Sigmoid colon (tissue), 7 donors: Measurements from ENCODE around the gene GCNT2. TPM values are rescaled to one million over a fixed set of nuclear protein-coding genes. Genes with fewer than 3 reads are reported as not detected.

Experiments used
- DNase-seq: peaks from one replicate; pipeline ENCODE4 v3.0.0-alpha.2; 2019
- H3K27ac ChIP-seq, 4 donors: fragments of 200-600 bp; sonication (generic); one replicate each; pipeline ENCODE4 v1.5.1; 2016 to 2019; ENCODE audit warnings: mild to moderate bottlenecking in 1 of 4
- H3K27me3 ChIP-seq, 3 donors: fragments of 200-600 bp; sonication (generic); one replicate each; pipeline ENCODE4 v1.5.1; 2019; ENCODE audit warnings: mild to moderate bottlenecking in 1 of 3
- H3K36me3 ChIP-seq, 4 donors: fragments of 200-600 bp; sonication (generic); one replicate each; pipeline ENCODE4 v1.5.1; 2016 to 2019
- H3K4me1 ChIP-seq, 4 donors: fragments of 200-600 bp; sonication (generic); one replicate each; pipeline ENCODE4 v1.5.1; 2017 to 2019
- H3K4me3 ChIP-seq, 4 donors: fragments of 200-600 bp; sonication (generic); one replicate each; pipeline ENCODE4 v1.5.1; 2017 to 2019; ENCODE audit warnings: mild to moderate bottlenecking in 2 of 4, moderate library complexity in 1 of 4
- H3K9me3 ChIP-seq, 4 donors: fragments of 200-600 bp in 3 of 4; sonication (generic) in 3 of 4; one replicate each; pipeline versions ENCODE4 v1.5.1 to v1.6.1; 2013 to 2019
- CTCF ChIP-seq, 4 experiments: fragments of 450-650 bp in 3 of 4; fragments of 200-600 bp in 1 of 4; IDR thresholded peaks; one replicate each; pipeline ENCODE4 v1.5.1; 2016 to 2019; ENCODE audit warnings: antibody characterized with exemption in 4 of 4, mild to moderate bottlenecking in 3 of 4, moderate library complexity in 2 of 4
- EP300 ChIP-seq, 4 donors: sonication (generic); formaldehyde crosslinking; IDR thresholded peaks; one replicate each; pipeline ENCODE4 v1.6.1; 2017; ENCODE audit warnings: antibody characterized with exemption in 4 of 4
- POLR2A ChIP-seq, 2 donors: fragments of 450-650 bp; IDR thresholded peaks; one replicate each; pipeline ENCODE4 v1.6.1; 2016; ENCODE audit warnings: antibody characterized with exemption in 2 of 2, mild to moderate bottlenecking in 2 of 2, moderate library complexity in 2 of 2
- POLR2AphosphoS5 ChIP-seq, 4 donors: sonication (generic); formaldehyde crosslinking; IDR thresholded peaks; one replicate each; pipeline ENCODE4 v1.6.1; 2017; ENCODE audit warnings: antibody characterized with exemption in 4 of 4
- WGBS, 2 donors: extraction: QIAGEN DNeasy Blood & Tissue Kit; methylation state at CpG; one replicate each; pipeline ENCODE4 v1.1.7; 2013; 5-methylcytosine and 5-hydroxymethylcytosine counted together
- intact Hi-C: fragments of 100-400 bp; cut with DNase I; formaldehyde crosslinking; loops from one replicate; pipeline ENCODE4 v1.15.1; 2023
- polyA plus RNA-seq, 3 donors: library from polyadenylated mRNA; stranded (reverse); fragments of 200-250 nt; gene quantifications; one replicate each; pipeline ENCODE4 v1.2.3, GENCODE V29; 2013
- total RNA-seq, 4 donors: library from RNA; depleted of rRNA; stranded (reverse); fragments of >200 nt; gene quantifications; one replicate each; pipeline ENCODE4 v1.1.0, GENCODE V29; 2016
- donor health status: healthy with polysubstance abuse.
- donor health status: Bipolar disorder and iron deficiency.
- donor health status: healthy.

Gene GCNT2
- total and polyA plus RNA-seq, 7 donors = 2.4 to 26.9 (median 13.2) TPM

DNA sequence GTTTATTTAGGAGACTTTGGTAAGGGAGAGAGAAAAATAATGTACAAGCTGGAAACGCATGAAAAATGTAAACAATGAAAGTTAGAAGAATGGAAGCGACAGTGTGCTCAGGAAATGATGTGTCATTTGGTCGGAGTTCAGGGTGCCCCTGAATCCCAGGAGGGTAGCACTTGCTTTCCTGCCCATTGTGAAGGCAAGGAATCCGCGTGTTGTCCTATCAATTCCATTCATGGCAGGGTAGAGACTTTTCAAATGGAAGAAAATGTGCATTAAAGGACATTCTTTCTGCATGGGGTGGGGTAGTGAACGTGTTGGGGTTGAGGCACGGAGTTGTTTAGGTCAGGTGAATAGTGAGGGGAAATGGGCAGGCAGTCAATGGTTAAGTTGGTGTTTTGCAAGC, 33.7 kb downstream of the GCNT2 start:
- no peaks in the 10 kb centered on the region for H3K27me3 ChIP-seq
- WGBS, 2 donors = 73 to 86% methylated on average over 7 of the region's 7 CpGs
- H3K27ac ChIP-seq = peak overlapping the region; percentile 81 to 87 (median 85)
- H3K4me3 ChIP-seq = no peak overlapping the region
- intact Hi-C loops = loop anchor here (5.0 kb wide), 2 partner anchors 43 to 57 kb away; no protein-coding TSS in a partner anchor
- DNase-seq = no peak
- no peaks in the 10 kb centered on the region for H3K9me3 ChIP-seq
- peaks cover 0 to 58% (median 36%) of the 10 kb centered on the region in 4 donors for H3K4me1 ChIP-seq
- H3K36me3 ChIP-seq = no peaks in the 10 kb centered on the region
- TF ChIP-seq EP300 (IDR thresholded peaks at IDR 0.05) (no peak), CTCF (IDR thresholded peaks at IDR 0.05) (no peak), POLR2A (IDR thresholded peaks at IDR 0.05) (no peak), POLR2AphosphoS5 (IDR thresholded peaks at IDR 0.05) (no peak)

- DNase-seq = peak; percentile 84
- Histone ChIP-seq H3K9me3 (no peaks in the 10 kb centered on the region), H3K27me3 (no peaks in the 10 kb centered on the region), H3K27ac (peak overlapping the region; percentile 81 to 87 (median 85)), H3K4me3 (peak overlapping the region; percentile 41 to 54 (median 50)), H3K4me1 (peaks cover 0 to 59% (median 36%) of the 10 kb centered on the region in 4 donors), H3K36me3 (no peaks in the 10 kb centered on the region)
- peak in 1 of 2 donors; percentile 27 for TF ChIP-seq POLR2A (IDR thresholded peaks at IDR 0.05)
- no peak for TF ChIP-seq EP300 (IDR thresholded peaks at IDR 0.05)
- TF ChIP-seq POLR2AphosphoS5 (IDR thresholded peaks at IDR 0.05) = peak in 3 of 4 donors; percentile 9 to 59 (median 49)
- intact Hi-C loops = loop anchor here (5.0 kb wide), 2 partner anchors 43 to 57 kb away; no protein-coding TSS in a partner anchor
- WGBS, 2 donors = 12 to 44% methylated on average over 22 of the region's 22 CpGs
Measured at GRCh38 chr6:10555625-10556309, 34.6 kb downstream of the GCNT2 start.

DNA sequence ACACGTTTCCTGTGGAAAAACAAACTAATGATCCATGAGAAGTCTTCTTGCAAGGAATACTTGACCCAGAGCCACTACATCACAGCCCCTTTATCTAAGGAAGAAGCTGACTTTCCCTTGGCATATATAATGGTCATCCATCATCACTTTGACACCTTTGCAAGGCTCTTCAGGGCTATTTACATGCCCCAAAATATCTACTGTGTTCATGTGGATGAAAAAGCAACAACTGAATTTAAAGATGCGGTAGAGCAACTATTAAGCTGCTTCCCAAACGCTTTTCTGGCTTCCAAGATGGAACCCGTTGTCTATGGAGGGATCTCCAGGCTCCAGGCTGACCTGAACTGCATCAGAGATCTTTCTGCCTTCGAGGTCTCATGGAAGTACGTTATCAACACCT, 35.4 kb downstream of the GCNT2 start:
- Histone ChIP-seq H3K9me3 (no peaks in the 10 kb centered on the region), H3K36me3 (no peaks in the 10 kb centered on the region), H3K27ac (peak overlapping the region; percentile 81 to 87 (median 85)), H3K4me3 (peak overlapping the region; percentile 41 to 54 (median 50)), H3K4me1 (peaks cover 0 to 67% (median 45%) of the 10 kb centered on the region in 4 donors), H3K27me3 (no peaks in the 10 kb centered on the region)
- TF ChIP-seq POLR2A (IDR thresholded peaks at IDR 0.05) (no peak), POLR2AphosphoS5 (IDR thresholded peaks at IDR 0.05) (no peak), CTCF (IDR thresholded peaks at IDR 0.05) (no peak), EP300 (IDR thresholded peaks at IDR 0.05) (no peak)
- no peak for DNase-seq
- 67 to 73% methylated on average over 6 of the region's 6 CpGs for WGBS, 2 donors
- intact Hi-C loops = loop anchor here (5.0 kb wide), 2 partner anchors 44 to 56 kb away; no protein-coding TSS in a partner anchor

- intact Hi-C loops = loop anchor here (5.0 kb wide), 2 partner anchors 45 to 55 kb away; no protein-coding TSS in a partner anchor
- peak overlapping the region; percentile 81 to 87 (median 85) for H3K27ac ChIP-seq
- H3K4me3 ChIP-seq = peak overlapping the region; percentile 41 to 54 (median 50)
- H3K9me3 ChIP-seq = no peaks in the 10 kb centered on the region
- H3K27me3 ChIP-seq = no peaks in the 10 kb centered on the region
- TF ChIP-seq CTCF (IDR thresholded peaks at IDR 0.05) (no peak), EP300 (IDR thresholded peaks at IDR 0.05) (no peak), POLR2A (IDR thresholded peaks at IDR 0.05) (no peak), POLR2AphosphoS5 (IDR thresholded peaks at IDR 0.05) (no peak)
- no peak for DNase-seq
- WGBS, 2 donors = 49 to 76% methylated on average over 6 of the region's 6 CpGs
- H3K4me1 ChIP-seq = peaks cover 0 to 69% (median 46%) of the 10 kb centered on the region in 4 donors
- no peaks in the 10 kb centered on the region for H3K36me3 ChIP-seq
Measured at GRCh38 chr6:10556992-10557391, 35.8 kb downstream of the GCNT2 start.

- H3K27ac ChIP-seq = peak overlapping the region; percentile 81 to 87 (median 85)
- H3K9me3 ChIP-seq = no peaks in the 10 kb centered on the region
- peak overlapping the region; percentile 41 to 54 (median 50) for H3K4me3 ChIP-seq
- no peak for DNase-seq
- H3K36me3 ChIP-seq = no peaks in the 10 kb centered on the region
- intact Hi-C loops = loop anchor here (5.0 kb wide), 2 partner anchors 46 to 54 kb away; no protein-coding TSS in a partner anchor
- no peaks in the 10 kb centered on the region for H3K27me3 ChIP-seq
- no peak for TF ChIP-seq POLR2A (IDR thresholded peaks at IDR 0.05)
- no peak for TF ChIP-seq CTCF (IDR thresholded peaks at IDR 0.05)
- TF ChIP-seq EP300 (IDR thresholded peaks at IDR 0.05) = no peak
- TF ChIP-seq POLR2AphosphoS5 (IDR thresholded peaks at IDR 0.05) = no peak
- peaks cover 0 to 63% (median 42%) of the 10 kb centered on the region in 4 donors for H3K4me1 ChIP-seq
Measured at GRCh38 chr6:10557913-10558312, 36.8 kb downstream of the GCNT2 start.
